ENCODE measurements around the gene DDAH1. TPM values are rescaled to one million over a fixed set of nuclear protein-coding genes. Genes with fewer than 3 reads are reported as not detected.

Gene DDAH1
- total and polyA plus RNA-seq, 2 donors (not counting 3 experiments of a cell fraction or from before 2014, with no cell fraction given): 44.0 to 75.2 TPM

- no peak for FAIRE-seq
These were observed 92.1 kb downstream of the DDAH1 start for GRCh38 chr1:85372683-85373377.

More at GRCh38 chr1:85372683-85373377, 92.1 kb downstream of the DDAH1 start:
- Histone ChIP-seq H3K9me1 (replicated peaks; ENCODE audit: control insufficient read depth, extremely low read depth, insufficient read depth, low read length) (no peaks in the 10 kb centered on the region), H3K9ac (replicated peaks; ENCODE audit: extremely low read depth, insufficient read depth, low read length) (no peak overlapping the region), H2AFZ (ENCODE audit: low read depth, low read length) (no peak overlapping the region), H3K9me3 (replicated peaks; ENCODE audit: control insufficient read depth, insufficient read depth, low read length) (no peaks in the 10 kb centered on the region), H3K4me3 (replicated peaks in 1 of 3; ENCODE audit: insufficient read depth in 1 of 3, low read depth in 1 of 3, low read length in 3 of 3) (no peak overlapping the region), H3K79me2 (ENCODE audit: control insufficient read depth, insufficient read depth, low read length) (peaks cover 63% of the 10 kb centered on the region), H3K4me1 (ENCODE audit: control insufficient read depth, extremely low read depth, insufficient read depth, low read length) (peaks cover 31% of the 10 kb centered on the region), H3K27me3 (ENCODE audit: control insufficient read depth in 2 of 2, insufficient read depth in 2 of 2, low read length in 2 of 2) (no peaks in the 10 kb centered on the region), H3K36me3 (ENCODE audit: control insufficient read depth in 2 of 2, extremely low read depth in 1 of 2, insufficient read depth in 2 of 2, low read length in 2 of 2) (no peaks in the 10 kb centered on the region), H3K4me2 (ENCODE audit: insufficient read depth, low read length) (no peak overlapping the region), H3K27ac (ENCODE audit: insufficient read depth, low read depth, low read length) (no peak overlapping the region), H4K20me1 (replicated peaks; ENCODE audit: control insufficient read depth, extremely low read depth, insufficient read depth, low read length) (no peaks in the 10 kb centered on the region)
- ChIA-PET CTCF (interaction anchor here (0.8 to 3.9 kb wide), 6 partner anchors 12 to 91 kb away, joined by 3 to 18 read pairs (median 4); no protein-coding TSS in a partner anchor), POLR2A (interaction anchor here (0.9 kb wide), 1 partner anchor 35 kb away, joined by 3 read pairs; no protein-coding TSS in a partner anchor)
- intact Hi-C loops (cut with micrococcal nuclease) (no loop called here), dilution Hi-C loops (cut with MboI; ENCODE audit: extremely low pct_ligation_motif_present, low sequenced_read_pairs) (no loop called here)
- peak; percentile 51 for DNase-seq (ENCODE audit: low read depth, low spot score)
- no TSS peak for BruUV-seq (replicated peaks)
- no peak for TF ChIP-seq FOS (IDR thresholded peaks at IDR 0.05; ENCODE audit: borderline replicate concordance, insufficient read depth, low read length)
- TF ChIP-seq POLR2A (IDR thresholded peaks at IDR 0.05; ENCODE audit: low read depth, low read length): no peak
- no peak for TF ChIP-seq CTCF (IDR thresholded peaks at IDR 0.05; ENCODE audit: extremely low read depth in 1 of 2, insufficient read depth in 1 of 2, low read depth in 1 of 2, low read length in 2 of 2)
- no peak for TF ChIP-seq EZH2 (IDR thresholded peaks at IDR 0.05; ENCODE audit: borderline replicate concordance, low read depth, low read length, severe bottlenecking)
- TF ChIP-seq MAX (IDR thresholded peaks at IDR 0.05; ENCODE audit: insufficient read depth, insufficient read length): no peak
- TF ChIP-seq GATA2 (IDR thresholded peaks at IDR 0.05; ENCODE audit: insufficient read depth, insufficient read length, low read depth, low read length): no peak
- no peak for TF ChIP-seq MYC (IDR thresholded peaks at IDR 0.05; ENCODE audit: low read depth, low read length)
- TF ChIP-seq POLR2AphosphoS5 (IDR thresholded peaks at IDR 0.05; ENCODE audit: insufficient read depth, low read depth, low read length): no peak
- no peak for TF ChIP-seq JUN (IDR thresholded peaks at IDR 0.05; ENCODE audit: borderline replicate concordance, insufficient read depth, insufficient read length, low read depth)
